SK-N-SH (cell line): ENCODE data around the gene MINDY3. TPM values are rescaled to one million over a fixed set of nuclear protein-coding genes. Genes with fewer than 3 reads are reported as not detected.

Experiments
- CTCF ChIA-PET: fragments of 300-600, 350-600 bp; formaldehyde crosslinking; extraction: SDS; loops from one replicate; lab custom pipeline; 2021; lab: Yijun Ruan, JAX
- POLR2A ChIA-PET: fragments of 350-600 bp; sonication (Branson Sonifier 250); formaldehyde crosslinking; extraction: SDS; loops from one replicate; lab custom pipeline; 2020; ENCODE audit warnings: antibody characterized with exemption, inconsistent platforms; lab: Yijun Ruan, JAX
- DNase-seq: peaks from one replicate; pipeline ENCODE4 v3.0.0; 2012
- H2AFZ ChIP-seq: fragments of 200-600 bp; sonication (generic); 2 replicates; pipeline ENCODE4 v1.8.1; 2016; ENCODE audit warnings: antibody characterized with exemption, mild to moderate bottlenecking, low read depth
- H3F3A ChIP-seq: fragments of 200-600 bp; sonication (generic); replicated peaks from 2 replicates; pipeline ENCODE3; 2016; ENCODE audit warnings: antibody characterized with exemption, mild to moderate bottlenecking; ENCODE audit not compliant: insufficient read depth
- H3K27ac ChIP-seq, 2 experiments: fragments of 200-500 bp in 1 of 2; fragments of 200-600 bp in 1 of 2; sonication (Bioruptor generic) in 1 of 2; sonication (generic), shearing (Covaris generic) in 1 of 2; 2 replicates each; pipeline versions ENCODE4 v1.5.1 to v1.6.1; 2014 to 2016; ENCODE audit warnings: low read depth in 2 of 2, inconsistent platforms in 1 of 2, low read length in 1 of 2, mild to moderate bottlenecking in 1 of 2, mixed read lengths in 1 of 2
- H3K27me3 ChIP-seq: fragments of 200-600 bp; sonication (generic), shearing (Covaris generic); 2 replicates; pipeline ENCODE4 v1.6.1; 2016; ENCODE audit warnings: mixed run types; ENCODE audit not compliant: insufficient read depth
- H3K36me3 ChIP-seq, 2 experiments: fragments of 200-500 bp in 1 of 2; fragments of 200-600 bp in 1 of 2; sonication (Bioruptor generic) in 1 of 2; sonication (generic) in 1 of 2; replicated peaks in 1 of 2; 2 replicates each; pipeline versions ENCODE3 to v1.5.1; 2014 to 2016; ENCODE audit warnings: low read length in 1 of 2, mild to moderate bottlenecking in 1 of 2; ENCODE audit not compliant: insufficient read depth in 2 of 2, control insufficient read depth in 1 of 2
- H3K4me1 ChIP-seq, 2 experiments: fragments of 200-500 bp in 1 of 2; fragments of 200-600 bp in 1 of 2; sonication (Bioruptor generic) in 1 of 2; sonication (generic), shearing (Covaris generic) in 1 of 2; 2 replicates each; pipeline versions ENCODE4 v1.5.1 to v1.6.1; 2014 to 2016; ENCODE audit warnings: low read depth in 1 of 2, low read length in 1 of 2, mixed run types in 1 of 2; ENCODE audit not compliant: insufficient read depth in 2 of 2, control insufficient read depth in 1 of 2
- H3K4me2 ChIP-seq: fragments of 200-600 bp; sonication (generic), shearing (Covaris generic); 2 replicates; pipeline ENCODE4 v1.6.1; 2017; ENCODE audit warnings: mixed run types
- H3K4me3 ChIP-seq, 2 experiments: fragments of 200-500 bp in 1 of 2; fragments of 200-600 bp in 1 of 2; sonication (Bioruptor generic) in 1 of 2; sonication (generic), shearing (Covaris generic) in 1 of 2; 2 replicates each; pipeline versions ENCODE4 v1.5.1 to v1.8.1; 2014 to 2016; ENCODE audit warnings: low read depth in 2 of 2, inconsistent platforms in 1 of 2, low read length in 1 of 2, mild to moderate bottlenecking in 1 of 2, mixed read lengths in 1 of 2, moderate library complexity in 1 of 2
- H3K79me2 ChIP-seq: fragments of 200-600 bp; sonication (generic); 2 replicates; pipeline ENCODE4 v1.8.1; 2017; ENCODE audit warnings: mild to moderate bottlenecking; ENCODE audit not compliant: insufficient read depth
- H3K9ac ChIP-seq: fragments of 200-600 bp; sonication (generic); 2 replicates; pipeline ENCODE4 v1.6.1; 2017; ENCODE audit warnings: mixed run types
- H3K9me2 ChIP-seq: fragments of 200-600 bp; sonication (generic); 2 replicates; pipeline ENCODE4 v1.6.1; 2017; ENCODE audit warnings: mixed run types
- H3K9me3 ChIP-seq: fragments of 200-600 bp; sonication (generic); 2 replicates; pipeline ENCODE4 v1.6.1; 2017; ENCODE audit warnings: mixed run types, mild to moderate bottlenecking, moderate library complexity
- H4K20me1 ChIP-seq: fragments of 200-600 bp; sonication (generic); 2 replicates; pipeline ENCODE4 v1.6.1; 2017; ENCODE audit warnings: mild to moderate bottlenecking, mixed run types; ENCODE audit not compliant: insufficient read depth
- ELF1 ChIP-seq: IDR thresholded peaks from 2 replicates; pipeline ENCODE4 v1.4.0; 2012
- EP300 ChIP-seq, 2 experiments: IDR thresholded peaks; 2 replicates each; pipeline versions ENCODE4 v1.4.0 to v1.6.1; 2012; ENCODE audit warnings: borderline replicate concordance in 1 of 2, low read depth in 1 of 2, low read length in 1 of 2
- FOSL2 ChIP-seq: IDR thresholded peaks from 2 replicates; pipeline ENCODE4 v1.4.0; 2012; ENCODE audit warnings: low read depth, mild to moderate bottlenecking, moderate library complexity, borderline replicate concordance
- MAX ChIP-seq: IDR thresholded peaks from 2 replicates; pipeline ENCODE4 v1.4.0; 2012; ENCODE audit warnings: low read depth
- NRF1 ChIP-seq: IDR thresholded peaks from 2 replicates; pipeline ENCODE4 v1.6.1; 2012; ENCODE audit warnings: low read depth, mild to moderate bottlenecking, low read length
- PBX3 ChIP-seq: IDR thresholded peaks from 2 replicates; pipeline ENCODE4; 2012
- POLR2AphosphoS5 ChIP-seq: IDR thresholded peaks from 2 replicates; pipeline ENCODE4 v1.6.1; 2012; ENCODE audit warnings: low read depth, low read length
- RCOR1 ChIP-seq: fragments of 150-350 bp; IDR thresholded peaks from 2 replicates; pipeline ENCODE4 v1.6.1; 2017; ENCODE audit warnings: antibody characterized with exemption, low read length
- REST ChIP-seq: IDR thresholded peaks from 2 replicates; pipeline ENCODE4 v1.6.1; 2012; ENCODE audit warnings: mild to moderate bottlenecking, low read depth, low read length, moderate library complexity
- RFX5 ChIP-seq: IDR thresholded peaks from 2 replicates; pipeline ENCODE4 v1.6.1; 2012; ENCODE audit warnings: mild to moderate bottlenecking, improper control_type of control experiment, low read length
- TAF1 ChIP-seq: IDR thresholded peaks from 2 replicates; pipeline ENCODE4 v1.6.1; 2012; ENCODE audit warnings: low read depth, mild to moderate bottlenecking, low read length, moderate library complexity, borderline replicate concordance
- TCF12 ChIP-seq: IDR thresholded peaks from 2 replicates; pipeline ENCODE4 v1.4.0; 2012
- TEAD4 ChIP-seq: IDR thresholded peaks from 2 replicates; pipeline ENCODE4 v1.4.0; 2012; ENCODE audit warnings: mild to moderate bottlenecking, borderline replicate concordance; ENCODE audit not compliant: insufficient read depth
- ZBTB33 ChIP-seq: IDR thresholded peaks from 2 replicates; pipeline ENCODE4 v1.4.0; 2012; ENCODE audit warnings: low read depth, borderline replicate concordance
- WGBS: methylation state at CpG from one replicate; pipeline ENCODE4 v1.1.6; 2017; ENCODE audit warnings: low lambda C conversion rate; 5-methylcytosine and 5-hydroxymethylcytosine counted together
- polyA plus RNA-seq, 3 experiments: library from polyadenylated mRNA; depleted of rRNA; stranded (reverse); fragments of >200 nt; gene quantifications; 2 replicates each; pipeline ENCODE4 v1.2.3, GENCODE V29; 2012

The MINDY3 gene
- polyA plus RNA-seq, 1 of the 3 experiments (the other 2 are of a cell fraction): 9.5 TPM

GRCh38 chr10:15871823-15872222, 11.5 kb upstream of the MINDY3 start:
- Histone ChIP-seq H3K27ac (no peak overlapping the region), H3K4me3 (no peak overlapping the region), H3K9me2 (peaks cover 3% of the 10 kb centered on the region; the same call in 1 of the 2 replicates), H3K36me3 (no peaks in the 10 kb centered on the region), H4K20me1 (no peaks in the 10 kb centered on the region), H3K4me2 (no peak overlapping the region), H3K9me3 (no peaks in the 10 kb centered on the region), H3K79me2 (no peaks in the 10 kb centered on the region), H3K4me1 (no peaks in the 10 kb centered on the region), H3F3A (no peaks in the 10 kb centered on the region), H2AFZ (no peak overlapping the region), H3K9ac (no peak overlapping the region), H3K27me3 (peaks cover 8% of the 10 kb centered on the region; the same call in 1 of the 2 replicates)
- WGBS: 11% methylated on average over 1 of the region's 1 CpG
- DNase-seq: no peak
- ChIA-PET POLR2A (no interaction called here), CTCF (no interaction called here)
- TF ChIP-seq NRF1: no peak
- no peak for TF ChIP-seq TAF1
- TF ChIP-seq ELF1: no peak
- TF ChIP-seq RFX5: no peak
- no peak for TF ChIP-seq EP300 (IDR thresholded peaks at IDR 0.05; ENCODE audit: borderline replicate concordance in 1 of 2, low read depth in 1 of 2, low read length in 1 of 2)
- TF ChIP-seq MAX: no peak
- TF ChIP-seq TEAD4: no peak
- TF ChIP-seq RCOR1: no peak
- TF ChIP-seq TCF12: no peak
- TF ChIP-seq REST: no peak
- no peak for TF ChIP-seq POLR2AphosphoS5
- no peak for TF ChIP-seq PBX3
- no peak for TF ChIP-seq FOSL2

GRCh38 chr10:15869935-15870334, 9.6 kb upstream of the MINDY3 start:
- no peaks in the 10 kb centered on the region for H3K79me2 ChIP-seq
- H3K9me2 ChIP-seq: peaks cover 3% of the 10 kb centered on the region; the same call in 1 of the 2 replicates
- no peak overlapping the region for H3K9ac ChIP-seq
- H3K27me3 ChIP-seq: peaks cover 8% of the 10 kb centered on the region
- no peaks in the 10 kb centered on the region for H3F3A ChIP-seq
- no peak for DNase-seq
- H3K4me1 ChIP-seq: no peaks in the 10 kb centered on the region
- no peaks in the 10 kb centered on the region for H3K9me3 ChIP-seq
- H2AFZ ChIP-seq: no peak overlapping the region
- POLR2A ChIA-PET: no interaction called here
- H3K36me3 ChIP-seq: no peaks in the 10 kb centered on the region
- no peak overlapping the region for H3K27ac ChIP-seq
- H4K20me1 ChIP-seq: no peaks in the 10 kb centered on the region
- H3K4me2 ChIP-seq: no peak overlapping the region
- CTCF ChIA-PET: interaction anchor here (1.4 kb wide), 1 partner anchor 9 kb away, joined by 3 read pairs; no protein-coding TSS in a partner anchor
- no peak overlapping the region for H3K4me3 ChIP-seq
- TF ChIP-seq ZBTB33: no peak
